Endothelial cell of umbilical vein (primary cell): ENCODE data around the gene CIITA. TPM values are rescaled to one million over a fixed set of nuclear protein-coding genes. Genes with fewer than 3 reads are reported as not detected.

Experiments
- BruUV-seq: library from RNA; stranded (reverse); fragments of 400-500 nt; replicated peaks from 2 replicates; lab custom pipeline; 2021; lab: Mats Ljungman, UMichigan
- CTCF ChIA-PET: fragments of 300-600, 350-600 bp; sonication (Branson Sonifier 250); formaldehyde crosslinking; loops from one replicate; lab custom pipeline; 2021; ENCODE audit warnings: antibody characterized with exemption, inconsistent platforms; lab: Charles Lee
- POLR2A ChIA-PET: fragments of 300-600, 350-600 bp; sonication (Branson Sonifier 250); formaldehyde crosslinking; loops from one replicate; lab custom pipeline; 2021; ENCODE audit warnings: antibody characterized with exemption, inconsistent platforms; lab: Charles Lee
- DNase-seq: peaks from one replicate; pipeline ENCODE4 v3.0.0-alpha.2; 2011; ENCODE audit warnings: low read depth, low spot score
- FAIRE-seq: peaks from 2 replicates; lab custom pipeline; 2011; peaks lifted over from hg19 to GRCh38; lab: Jason Lieb, UNC
- H2AFZ ChIP-seq: 2 replicates; pipeline ENCODE4 v1.6.0; 2012; ENCODE audit warnings: low read depth, low read length, control low read depth, inconsistent platforms
- H3K27ac ChIP-seq: 2 replicates; pipeline ENCODE4 v1.5.1; 2011; ENCODE audit warnings: low read depth, mild to moderate bottlenecking, control low read depth, low read length, moderate library complexity; ENCODE audit not compliant: insufficient read depth
- H3K27me3 ChIP-seq, 2 experiments: 2 replicates each; pipeline versions ENCODE4 v1.6.0 to v1.6.1; 2011; ENCODE audit warnings: low read length in 2 of 2, mixed read lengths in 1 of 2; ENCODE audit not compliant: control insufficient read depth in 2 of 2, insufficient read depth in 2 of 2
- H3K36me3 ChIP-seq, 2 experiments: 2 replicates in 1 of 2; 3 replicates in 1 of 2; pipeline ENCODE4 v1.5.1; 2011; ENCODE audit warnings: low read length in 2 of 2, mild to moderate bottlenecking in 1 of 2, moderate library complexity in 1 of 2; ENCODE audit not compliant: control insufficient read depth in 2 of 2, insufficient read depth in 2 of 2; ENCODE audit errors: extremely low read depth in 1 of 2
- H3K4me1 ChIP-seq: 3 replicates; pipeline ENCODE4 v1.5.1; 2011; ENCODE audit warnings: mild to moderate bottlenecking, low read length; ENCODE audit not compliant: control insufficient read depth, insufficient read depth; ENCODE audit errors: extremely low read depth
- H3K4me2 ChIP-seq: 2 replicates; pipeline ENCODE4 v1.6.1; 2011; ENCODE audit warnings: low read length, control low read depth, mixed read lengths; ENCODE audit not compliant: insufficient read depth
- H3K4me3 ChIP-seq, 3 experiments: fragments of 200-600 bp in 1 of 3; sonication (generic), shearing (Covaris generic) in 1 of 3; replicated peaks in 1 of 3; 2 replicates each; pipeline ENCODE4 v1.5.1; 2011 to 2016; ENCODE audit warnings: control low read depth in 3 of 3, low read length in 3 of 3, mild to moderate bottlenecking in 2 of 3, inconsistent platforms in 1 of 3, low read depth in 1 of 3, moderate library complexity in 1 of 3; ENCODE audit not compliant: insufficient read depth in 1 of 3
- H3K79me2 ChIP-seq: 2 replicates; pipeline ENCODE4 v1.6.0; 2012; ENCODE audit warnings: low read length, inconsistent platforms; ENCODE audit not compliant: control insufficient read depth, insufficient read depth
- H3K9ac ChIP-seq: replicated peaks from 2 replicates; pipeline ENCODE3; 2011; ENCODE audit warnings: low read length, control low read depth; ENCODE audit not compliant: insufficient read depth; ENCODE audit errors: extremely low read depth
- H3K9me1 ChIP-seq: replicated peaks from 3 replicates; pipeline ENCODE4 v1.6.0; 2011; ENCODE audit warnings: mild to moderate bottlenecking, low read length; ENCODE audit not compliant: control insufficient read depth, insufficient read depth; ENCODE audit errors: extremely low read depth
- H3K9me3 ChIP-seq: replicated peaks from 2 replicates; pipeline ENCODE4 v1.5.1; 2012; ENCODE audit warnings: low read length, inconsistent platforms; ENCODE audit not compliant: control insufficient read depth, insufficient read depth
- H4K20me1 ChIP-seq: replicated peaks from 2 replicates; pipeline ENCODE3; 2011; ENCODE audit warnings: mild to moderate bottlenecking, low read length; ENCODE audit not compliant: control insufficient read depth, insufficient read depth; ENCODE audit errors: extremely low read depth
- CTCF ChIP-seq, 2 donors: IDR thresholded peaks; 1 replicate in 1 of 2; 2 replicates in 1 of 2; pipeline ENCODE4 v1.5.1; 2011; ENCODE audit warnings: low read length in 2 of 2, mild to moderate bottlenecking in 2 of 2, moderate library complexity in 2 of 2, control low read depth in 1 of 2, inconsistent platforms in 1 of 2, low read depth in 1 of 2; ENCODE audit not compliant: insufficient read depth in 1 of 2; ENCODE audit errors: extremely low read depth in 1 of 2
- EZH2 ChIP-seq: IDR thresholded peaks from 2 replicates; pipeline ENCODE4 v1.6.1; 2012; ENCODE audit warnings: borderline replicate concordance, low read depth, mild to moderate bottlenecking, moderate library complexity, low read length, inconsistent platforms; ENCODE audit not compliant: severe bottlenecking
- FOS ChIP-seq: IDR thresholded peaks from 2 replicates; pipeline ENCODE4 v1.6.1; 2011; ENCODE audit warnings: mild to moderate bottlenecking, low read length, moderate library complexity, borderline replicate concordance; ENCODE audit not compliant: insufficient read depth
- GATA2 ChIP-seq: IDR thresholded peaks from 2 replicates; pipeline ENCODE4 v1.7.0; 2011; ENCODE audit warnings: low read depth, mild to moderate bottlenecking, moderate library complexity, mixed read lengths, low read length; ENCODE audit not compliant: insufficient read length, insufficient read depth
- JUN ChIP-seq: IDR thresholded peaks from 2 replicates; pipeline ENCODE4 v1.6.1; 2011; ENCODE audit warnings: borderline replicate concordance, low read depth; ENCODE audit not compliant: insufficient read length, insufficient read depth
- MAX ChIP-seq: IDR thresholded peaks from 2 replicates; pipeline ENCODE4 v1.6.1; 2011; ENCODE audit not compliant: insufficient read depth, insufficient read length
- MYC ChIP-seq: IDR thresholded peaks from one replicate; pipeline ENCODE4 v1.6.1; 2011; ENCODE audit warnings: mild to moderate bottlenecking, low read depth, low read length
- POLR2A ChIP-seq: IDR thresholded peaks from 2 replicates; pipeline ENCODE4 v1.6.1; 2012; ENCODE audit warnings: low read depth, mild to moderate bottlenecking, control low read depth, low read length
- POLR2AphosphoS5 ChIP-seq: IDR thresholded peaks from 2 replicates; pipeline ENCODE4 v1.6.1; 2012; ENCODE audit warnings: low read depth, mild to moderate bottlenecking, control low read depth, low read length, moderate library complexity; ENCODE audit not compliant: insufficient read depth
- dilution Hi-C: fragments of 300-500 bp; cut with MboI; formaldehyde crosslinking; loops from one replicate; pipeline ENCODE4 v1.15.0; 2019; ENCODE audit warnings: low sequenced_read_pairs; ENCODE audit not compliant: extremely low pct_ligation_motif_present
- intact Hi-C: fragments of 100-400 bp; cut with micrococcal nuclease; formaldehyde crosslinking; loops from one replicate; pipeline ENCODE4 v1.10.0; 2022
- polyA plus RNA-seq, 4 experiments: library from polyadenylated mRNA; depleted of rRNA in 3 of 4; stranded (reverse) in 3 of 4; unstranded in 1 of 4; fragments of >200 nt; gene quantifications; 2 replicates each; pipeline versions ENCODE4 v1.2.1 to v1.2.3, GENCODE V29; 2011 to 2012; ENCODE audit warnings: missing spikeins in 1 of 4
- total RNA-seq: library from RNA; stranded (reverse); gene quantifications from 2 replicates; pipeline ENCODE4 v1.2.3, GENCODE V29; 2021

Gene CIITA
- total and polyA plus RNA-seq, 2 donors (not counting 3 experiments of a cell fraction or from before 2014, with no cell fraction given): not detected

GRCh38 chr16:10852286-10852685 lies 24.7 kb upstream of the CIITA start:
- FAIRE-seq: no peak
- DNase-seq: no peak
- no peak overlapping the region for H3K9ac ChIP-seq
- no peaks in the 10 kb centered on the region for H3K36me3 ChIP-seq
- no peaks in the 10 kb centered on the region for H3K79me2 ChIP-seq
- H3K4me2 ChIP-seq: no peak overlapping the region
- dilution Hi-C loops (no loop called here), intact Hi-C loops (no loop called here)
- H3K4me1 ChIP-seq: no peaks in the 10 kb centered on the region
- no peaks in the 10 kb centered on the region for H3K27me3 ChIP-seq
- TF ChIP-seq POLR2A (no peak), CTCF (IDR thresholded peaks at IDR 0.05; ENCODE audit: extremely low read depth in 1 of 2, insufficient read depth in 1 of 2, low read depth in 1 of 2, low read length in 2 of 2) (no peak), GATA2 (no peak), POLR2AphosphoS5 (no peak), MAX (no peak), JUN (no peak), FOS (no peak)
- no peaks in the 10 kb centered on the region for H3K9me3 ChIP-seq
- H2AFZ ChIP-seq: no peak overlapping the region
- no peak overlapping the region for H3K27ac ChIP-seq
- no peaks in the 10 kb centered on the region for H3K9me1 ChIP-seq
- no peaks in the 10 kb centered on the region for H4K20me1 ChIP-seq
- BruUV-seq: no TSS peak
- POLR2A ChIA-PET: no interaction called here
- H3K4me3 ChIP-seq: no peak overlapping the region
- CTCF ChIA-PET: no interaction called here

- BruUV-seq: no TSS peak
Measured at GRCh38 chr16:10852948-10853347, 24.1 kb upstream of the CIITA start.

More at GRCh38 chr16:10852948-10853347, 24.1 kb upstream of the CIITA start:
- no peak overlapping the region for H3K4me3 ChIP-seq
- DNase-seq: no peak
- H3K27ac ChIP-seq: no peak overlapping the region
- FAIRE-seq: no peak
- H4K20me1 ChIP-seq: no peaks in the 10 kb centered on the region
- no peaks in the 10 kb centered on the region for H3K9me1 ChIP-seq
- no peaks in the 10 kb centered on the region for H3K9me3 ChIP-seq
- no peaks in the 10 kb centered on the region for H3K36me3 ChIP-seq
- no peak overlapping the region for H3K9ac ChIP-seq
- intact Hi-C loops (no loop called here), dilution Hi-C loops (no loop called here)
- no peaks in the 10 kb centered on the region for H3K79me2 ChIP-seq
- no peaks in the 10 kb centered on the region for H3K27me3 ChIP-seq
- ChIA-PET POLR2A (no interaction called here), CTCF (no interaction called here)
- no peaks in the 10 kb centered on the region for H3K4me1 ChIP-seq
- H2AFZ ChIP-seq: no peak overlapping the region
- no peak for TF ChIP-seq FOS
- no peak for TF ChIP-seq EZH2
- TF ChIP-seq CTCF (IDR thresholded peaks at IDR 0.05; ENCODE audit: extremely low read depth in 1 of 2, insufficient read depth in 1 of 2, low read depth in 1 of 2, low read length in 2 of 2): no peak
- TF ChIP-seq POLR2AphosphoS5: no peak
- TF ChIP-seq POLR2A: no peak
- TF ChIP-seq JUN: no peak
- TF ChIP-seq MYC: no peak
- no peak for TF ChIP-seq GATA2
- TF ChIP-seq MAX: no peak
- H3K4me2 ChIP-seq: no peak overlapping the region
